ENCODE data around the gene PRKCH.

Gene PRKCH

GRCh38 chr14:61491224-61491623 is 169.8 kb downstream of the PRKCH start:
- no peak for DNase-seq (ENCODE audit: low read depth)
- no peak overlapping the region for H3K4me3 ChIP-seq (ENCODE audit: low read depth, low read length)
- TF ChIP-seq, protein P1, sequence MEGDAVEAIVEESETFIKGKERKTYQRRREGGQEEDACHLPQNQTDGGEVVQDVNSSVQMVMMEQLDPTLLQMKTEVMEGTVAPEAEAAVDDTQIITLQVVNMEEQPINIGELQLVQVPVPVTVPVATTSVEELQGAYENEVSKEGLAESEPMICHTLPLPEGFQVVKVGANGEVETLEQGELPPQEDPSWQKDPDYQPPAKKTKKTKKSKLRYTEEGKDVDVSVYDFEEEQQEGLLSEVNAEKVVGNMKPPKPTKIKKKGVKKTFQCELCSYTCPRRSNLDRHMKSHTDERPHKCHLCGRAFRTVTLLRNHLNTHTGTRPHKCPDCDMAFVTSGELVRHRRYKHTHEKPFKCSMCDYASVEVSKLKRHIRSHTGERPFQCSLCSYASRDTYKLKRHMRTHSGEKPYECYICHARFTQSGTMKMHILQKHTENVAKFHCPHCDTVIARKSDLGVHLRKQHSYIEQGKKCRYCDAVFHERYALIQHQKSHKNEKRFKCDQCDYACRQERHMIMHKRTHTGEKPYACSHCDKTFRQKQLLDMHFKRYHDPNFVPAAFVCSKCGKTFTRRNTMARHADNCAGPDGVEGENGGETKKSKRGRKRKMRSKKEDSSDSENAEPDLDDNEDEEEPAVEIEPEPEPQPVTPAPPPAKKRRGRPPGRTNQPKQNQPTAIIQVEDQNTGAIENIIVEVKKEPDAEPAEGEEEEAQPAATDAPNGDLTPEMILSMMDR (IDR thresholded peaks at IDR 0.05; ENCODE audit: low read depth, low read length) = no peak

DNA sequence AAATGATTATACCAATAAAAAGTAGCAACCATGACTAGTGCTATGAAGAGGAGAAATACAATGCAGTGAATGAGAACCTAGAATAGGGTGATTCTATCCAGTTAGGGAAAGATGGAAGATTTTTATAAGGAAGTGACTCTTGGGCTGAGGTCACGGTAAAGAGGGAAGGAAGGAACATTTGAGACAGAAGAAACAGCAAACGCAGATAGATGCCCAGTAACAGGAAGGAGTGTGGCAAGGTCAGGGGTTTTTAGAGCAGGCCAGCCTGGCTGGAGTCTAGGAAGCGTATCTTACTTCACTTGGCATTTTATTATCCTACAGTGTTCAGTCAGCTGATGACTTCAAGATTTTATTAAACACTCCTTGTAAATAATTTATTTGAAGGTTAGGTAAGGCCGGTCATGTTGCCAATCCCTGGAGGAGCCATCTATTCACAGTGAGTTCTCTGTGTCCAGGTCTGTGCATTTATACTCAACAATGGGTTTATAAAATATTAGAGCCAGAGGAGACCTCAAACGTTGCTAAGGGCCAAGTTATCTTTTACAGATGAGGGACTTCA is 170.6 kb downstream of the PRKCH start:
- DNase-seq (ENCODE audit: low read depth) = no peak
- no peak overlapping the region for H3K4me3 ChIP-seq (ENCODE audit: low read depth, low read length)
- TF ChIP-seq, protein P1 (IDR thresholded peaks at IDR 0.05; ENCODE audit: low read depth, low read length) = no peak
- TF ChIP-seq, protein P2, sequence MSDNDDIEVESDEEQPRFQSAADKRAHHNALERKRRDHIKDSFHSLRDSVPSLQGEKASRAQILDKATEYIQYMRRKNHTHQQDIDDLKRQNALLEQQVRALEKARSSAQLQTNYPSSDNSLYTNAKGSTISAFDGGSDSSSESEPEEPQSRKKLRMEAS (IDR thresholded peaks at IDR 0.05; ENCODE audit: low read depth, low read length) = no peak
- TF ChIP-seq MYC (IDR thresholded peaks at IDR 0.05; ENCODE audit: low read depth, low read length) (no peak), POLR2A (IDR thresholded peaks at IDR 0.05; ENCODE audit: extremely low read depth, insufficient read length) (no peak)

GRCh38 chr14:61492474-61492873 is 171.1 kb downstream of the PRKCH start:
- DNase-seq (ENCODE audit: low read depth) = no peak
- no peak for TF ChIP-seq POLR2A (IDR thresholded peaks at IDR 0.05; ENCODE audit: extremely low read depth, insufficient read length)
- TF ChIP-seq MYC (IDR thresholded peaks at IDR 0.05; ENCODE audit: low read depth, low read length) = no peak
- TF ChIP-seq, protein P2 (IDR thresholded peaks at IDR 0.05; ENCODE audit: low read depth, low read length) = no peak
- TF ChIP-seq, protein P1 (IDR thresholded peaks at IDR 0.05; ENCODE audit: low read depth, low read length) = no peak
- no peak overlapping the region for H3K4me3 ChIP-seq (ENCODE audit: low read depth, low read length)

- H3K4me3 ChIP-seq (ENCODE audit: low read depth, low read length) = no peak overlapping the region
- TF ChIP-seq POLR2A (IDR thresholded peaks at IDR 0.05; ENCODE audit: extremely low read depth, insufficient read length) (no peak), MYC (IDR thresholded peaks at IDR 0.05; ENCODE audit: low read depth, low read length) (no peak)
- TF ChIP-seq, protein P2 (IDR thresholded peaks at IDR 0.05; ENCODE audit: low read depth, low read length) = no peak
- TF ChIP-seq, protein P1 (IDR thresholded peaks at IDR 0.05; ENCODE audit: low read depth, low read length) = no peak
- DNase-seq (ENCODE audit: low read depth) = no peak
These were observed 171.9 kb downstream of the PRKCH start for GRCh38 chr14:61493239-61493638.

- H3K4me3 ChIP-seq (ENCODE audit: low read depth, low read length) = no peak overlapping the region
- no peak for DNase-seq (ENCODE audit: low read depth)
- TF ChIP-seq, protein P1 (IDR thresholded peaks at IDR 0.05; ENCODE audit: low read depth, low read length) = no peak
- TF ChIP-seq MYC (IDR thresholded peaks at IDR 0.05; ENCODE audit: low read depth, low read length) = no peak
- TF ChIP-seq, protein P2 (IDR thresholded peaks at IDR 0.05; ENCODE audit: low read depth, low read length) = no peak
- no peak for TF ChIP-seq POLR2A (IDR thresholded peaks at IDR 0.05; ENCODE audit: extremely low read depth, insufficient read length)
These were observed 172.6 kb downstream of the PRKCH start for GRCh38 chr14:61494018-61494417.

DNA sequence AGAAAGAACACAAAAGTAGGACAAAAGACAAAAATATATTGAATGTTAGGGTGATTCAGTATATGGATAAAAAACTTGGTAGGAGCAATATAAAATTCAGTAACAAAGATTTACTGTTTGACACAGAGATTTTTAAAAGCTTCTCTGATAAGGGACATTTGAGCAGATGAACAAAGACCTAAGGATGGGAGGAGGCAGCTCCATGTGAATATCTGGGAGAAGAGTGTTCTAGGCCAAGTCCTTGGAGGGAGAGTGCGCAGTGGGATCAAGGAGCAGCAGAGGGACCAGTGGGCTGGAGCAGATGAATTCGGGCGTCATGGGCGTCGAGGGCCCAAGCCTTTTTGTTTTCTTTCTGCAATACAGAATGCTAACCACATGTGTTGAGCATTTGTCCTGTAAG is 174.4 kb downstream of the PRKCH start:
- no peak overlapping the region for H3K4me3 ChIP-seq (ENCODE audit: low read depth, low read length)
- no peak for DNase-seq (ENCODE audit: low read depth)
- TF ChIP-seq, protein P1 (IDR thresholded peaks at IDR 0.05; ENCODE audit: low read depth, low read length) = no peak
- no peak for TF ChIP-seq MYC (IDR thresholded peaks at IDR 0.05; ENCODE audit: low read depth, low read length)
- TF ChIP-seq, protein P2 (IDR thresholded peaks at IDR 0.05; ENCODE audit: low read depth, low read length) = no peak
- no peak for TF ChIP-seq POLR2A (IDR thresholded peaks at IDR 0.05; ENCODE audit: extremely low read depth, insufficient read length)

Data from NB4 (cell line).